Suprapubic skin (tissue), 3 donors: ENCODE data around the gene BNC2.

Experiments
- CTCF ChIP-seq, 2 donors: fragments of 200-600 bp in 1 of 2; fragments of 450-650 bp in 1 of 2; sonication (generic) in 1 of 2; IDR thresholded peaks; one replicate each; pipeline ENCODE4 v1.5.1; 2016 to 2019; ENCODE audit warnings: antibody characterized with exemption in 2 of 2, mild to moderate bottlenecking in 1 of 2, moderate library complexity in 1 of 2
- POLR2A ChIP-seq, 2 donors: fragments of 450-650 bp; IDR thresholded peaks; one replicate each; pipeline ENCODE4 v1.6.1; 2017; ENCODE audit warnings: antibody characterized with exemption in 2 of 2, mild to moderate bottlenecking in 2 of 2, moderate library complexity in 2 of 2

GRCh38 chr9:16848179-16848578 lies 22.3 kb downstream of the BNC2 start:
- TF ChIP-seq POLR2A (IDR thresholded peaks at IDR 0.05) (no peak), CTCF (IDR thresholded peaks at IDR 0.05) (no peak)
